GM12892 (cell line): ENCODE measurements around the gene GRM7.
"Not testable (repeated sequence)": the region's sequence is repeated elsewhere in the genome, so short reads cannot be mapped to it uniquely, and the experiment has no call there.

Source experiments
- POLR2A ChIP-seq: IDR thresholded peaks from 2 replicates; pipeline ENCODE4 v1.6.1; 2011; ENCODE audit warnings: low read depth, low read length, control low read depth
- POLR2AphosphoS5 ChIP-seq: IDR thresholded peaks from 2 replicates; pipeline ENCODE4 v1.6.1; 2011; ENCODE audit warnings: low read depth, low read length, control low read depth

DNA sequence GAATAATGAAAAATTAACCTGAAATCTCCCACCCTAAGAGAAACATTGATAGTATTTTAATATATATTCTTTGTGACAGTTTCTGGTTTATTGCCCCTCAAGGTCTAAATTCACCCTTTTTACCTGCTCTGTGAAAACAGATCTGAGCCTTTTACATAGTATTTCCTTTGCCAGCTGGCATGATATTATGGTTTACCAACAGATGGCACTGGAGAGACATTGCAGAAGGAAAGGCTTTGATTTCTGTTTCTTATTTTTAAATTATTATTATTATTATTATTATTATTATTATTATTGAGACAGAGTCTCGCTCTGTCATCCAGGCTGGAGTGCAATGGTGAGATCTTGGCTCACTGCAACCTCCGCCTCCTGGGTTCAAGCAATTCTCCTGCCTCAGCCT lies 74.5 kb downstream of the GRM7 start:
- TF ChIP-seq POLR2AphosphoS5, POLR2A: not testable (repeated sequence)
